ENCODE measurements around the gene EIF3A. TPM values are rescaled to one million over a fixed set of nuclear protein-coding genes. Genes with fewer than 3 reads are reported as not detected.
A peak's percentile ranks its signal among the peaks of the same experiment; 100 is the strongest.

EIF3A gene
- total and polyA plus RNA-seq, 9 of the 15 experiments (the other 6 are each of a cell fraction or from before 2014, with no cell fraction given) = 19.6 to 163 (median 102) TPM

GRCh38 chr10:119030421-119031250 lies 50.0 kb downstream of the EIF3A start (continued):
- TF ChIP-seq CTCFL (IDR thresholded peaks at IDR 0.05; ENCODE audit: borderline replicate concordance, insufficient read depth, low read depth, low read length, poor library complexity, severe bottlenecking) (peak; percentile 29), ZBTB1 (CRISPR knock-in tag; IDR thresholded peaks at IDR 0.05; ENCODE audit: borderline replicate concordance, low read depth) (no peak), TAF9B (IDR thresholded peaks at IDR 0.05; ENCODE audit: partially characterized antibody) (no peak), MEF2D (tag; conservative IDR thresholded peaks at IDR 0.05; ENCODE audit: low read depth) (no peak), PHF21A (IDR thresholded peaks at IDR 0.05; ENCODE audit: borderline replicate concordance, low read depth) (no peak), CREB1 (IDR thresholded peaks at IDR 0.05) (0 out of 2 replicates have a peak, but pooled peaks have one; percentile 6), CREB1 (CRISPR knock-in tag; IDR thresholded peaks at IDR 0.05) (no peak), VEZF1 (CRISPR knock-in tag; IDR thresholded peaks at IDR 0.05) (no peak), ZNF408 (CRISPR knock-in tag; IDR thresholded peaks at IDR 0.05; ENCODE audit: low read depth) (no peak), THRA (IDR thresholded peaks at IDR 0.05) (no peak), CC2D1A (IDR thresholded peaks at IDR 0.05) (no peak), MBD2 (IDR thresholded peaks at IDR 0.05; ENCODE audit: borderline replicate concordance, low read depth) (no peak), ZBTB49 (CRISPR knock-in tag; IDR thresholded peaks at IDR 0.05; ENCODE audit: borderline replicate concordance) (no peak), BRD9 (IDR thresholded peaks at IDR 0.05; ENCODE audit: low read depth, partially characterized antibody) (no peak), ZKSCAN8 (CRISPR knock-in tag; IDR thresholded peaks at IDR 0.05) (no peak), ZNF436 (CRISPR knock-in tag; IDR thresholded peaks at IDR 0.05) (no peak), ZNF449 (CRISPR knock-in tag; IDR thresholded peaks at IDR 0.05) (no peak), RB1 (IDR thresholded peaks at IDR 0.05; ENCODE audit: low read depth) (no peak; the same call in 1 of the 2 replicates), TRIM24 (IDR thresholded peaks at IDR 0.05) (no peak)

Measured in K562 (cell line).